NCI-H1417 (cell line): Measurements from ENCODE around the gene KCNIP3.
"Not testable (repeated sequence)": the region's sequence is repeated elsewhere in the genome, so short reads cannot be mapped to it uniquely, and the experiment has no call there.

Experiments used
- DNase-seq, 3 experiments: peaks; one replicate each; lab custom pipeline; 2025; lab: John Stamatoyannopoulos, UW

Gene KCNIP3

DNA sequence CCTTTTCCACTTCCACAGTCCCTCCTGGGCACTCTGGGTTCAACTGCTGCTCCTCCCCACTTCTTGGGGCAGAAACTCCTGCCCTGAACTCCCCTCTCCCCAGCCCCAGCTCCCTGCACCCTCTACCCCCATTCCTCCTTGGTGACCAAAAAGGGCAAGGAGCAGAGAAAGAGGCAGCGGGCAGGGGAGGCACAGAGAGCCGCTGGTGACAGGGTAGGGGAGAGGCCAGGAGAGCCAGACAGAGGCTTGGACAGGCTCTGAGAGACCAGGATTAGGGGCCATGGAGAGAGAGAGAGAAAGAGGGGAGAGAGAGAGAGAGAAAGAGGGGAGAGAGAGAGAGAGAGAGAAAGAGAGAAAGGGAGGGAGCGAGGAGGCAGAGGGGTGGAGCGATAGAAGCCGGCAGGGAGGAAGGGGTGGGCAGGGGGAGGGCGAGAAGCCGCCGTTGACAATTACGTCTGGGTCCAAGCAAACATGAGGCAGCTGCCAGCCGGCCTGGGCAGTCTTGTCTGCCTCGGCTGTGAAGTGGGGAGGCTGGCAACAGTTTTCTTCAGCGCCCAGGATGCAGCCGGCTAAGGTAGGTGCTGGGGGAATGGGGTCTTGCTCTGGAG is at the start of gene KCNIP3:
KCNIP3 (plus strand) TSS at position 468 of the 608 bp plus-strand sequence; CDS start at position 560, 92 bp downstream.
- DNase-seq, result peak; percentile 13 to 88 (median 80)

DNA sequence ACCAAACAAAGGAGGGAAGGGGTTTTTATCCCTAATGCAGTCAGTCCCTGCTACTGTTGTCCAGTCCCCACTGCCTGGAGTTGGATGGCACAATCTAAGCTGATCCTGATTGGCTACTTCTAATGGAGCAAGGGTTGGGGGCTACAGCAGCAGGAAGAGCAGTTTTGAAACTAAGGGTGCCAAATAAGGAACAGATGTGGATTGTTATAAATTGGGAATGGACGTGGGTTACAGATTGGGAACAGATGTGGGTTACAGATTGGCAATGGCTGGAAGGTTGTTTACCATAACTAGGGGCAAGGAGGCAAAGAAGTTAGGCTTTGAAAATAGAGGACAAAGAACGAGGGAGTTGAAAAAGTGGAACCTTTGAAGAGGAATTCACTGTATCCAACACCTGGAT is 38.9 kb upstream of the KCNIP3 start:
- DNase-seq, result no peak

DNA sequence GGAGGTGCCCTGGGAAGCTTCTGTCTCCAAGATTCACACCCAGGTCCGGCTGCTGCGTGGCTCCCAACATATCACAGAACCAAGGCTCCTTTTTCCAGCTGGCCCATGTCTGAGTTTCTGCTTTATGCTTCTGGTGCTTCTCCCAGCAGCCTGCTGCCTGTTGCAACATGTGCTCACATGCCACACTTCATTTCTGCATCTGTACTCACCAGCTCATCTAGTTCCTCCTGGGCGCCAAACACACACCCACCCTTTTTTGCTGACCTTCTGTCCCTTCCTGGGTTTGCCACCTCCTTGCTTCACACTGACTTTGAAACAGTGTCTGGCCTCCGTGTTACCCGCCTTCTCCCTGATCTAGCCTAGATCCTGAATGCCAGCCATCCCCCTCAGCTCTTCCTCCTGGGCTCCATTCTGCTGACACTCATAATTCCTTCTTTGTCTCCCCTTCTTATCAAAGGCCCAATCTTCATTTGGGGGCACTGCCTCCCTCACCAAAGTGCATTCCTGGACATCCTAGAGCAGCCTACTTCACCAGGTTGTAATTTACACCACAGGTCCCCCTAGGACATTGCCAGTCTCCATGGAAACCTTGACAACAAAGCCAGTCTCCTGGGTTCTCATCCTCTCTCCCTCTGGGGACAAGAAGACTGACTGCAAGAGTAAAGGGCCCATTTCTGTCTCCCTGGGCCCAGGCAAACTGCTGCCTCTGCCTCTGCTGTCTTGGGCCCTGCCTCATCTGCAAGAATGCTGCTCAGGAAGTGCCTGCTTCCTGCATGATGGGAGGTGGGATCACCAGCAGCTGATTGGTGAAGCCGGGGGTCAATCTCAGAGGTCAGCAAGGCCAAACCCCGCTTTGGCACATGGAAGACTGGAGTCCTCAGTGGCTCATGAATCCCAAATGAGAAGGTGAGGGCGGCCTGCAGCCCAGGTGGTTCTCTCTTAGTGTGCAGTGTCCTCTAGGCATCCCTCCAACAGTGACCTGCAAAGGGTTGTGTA is 36.8 kb upstream of the KCNIP3 start:
- no peak for DNase-seq

DNA sequence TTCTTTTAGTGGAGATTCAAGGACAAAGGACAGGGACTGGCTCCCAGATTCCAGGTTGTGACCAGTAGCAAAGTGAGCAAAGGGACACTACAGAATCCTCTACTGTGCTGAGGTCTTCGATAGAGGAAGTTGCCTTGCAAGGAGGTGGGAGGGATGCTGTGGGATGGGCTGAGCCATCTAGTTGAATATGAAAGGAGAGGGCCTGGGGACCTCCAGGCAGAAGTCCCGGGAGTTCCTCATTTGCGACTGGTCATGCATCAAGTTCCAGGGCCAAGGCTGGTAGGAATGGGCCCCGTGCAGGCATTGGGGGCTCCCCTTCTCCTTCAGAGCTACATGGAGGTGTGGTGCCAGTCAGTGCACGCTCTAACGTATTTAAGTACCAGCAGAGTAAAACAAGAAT is 35.5 kb upstream of the KCNIP3 start:
- DNase-seq, result no peak

DNA sequence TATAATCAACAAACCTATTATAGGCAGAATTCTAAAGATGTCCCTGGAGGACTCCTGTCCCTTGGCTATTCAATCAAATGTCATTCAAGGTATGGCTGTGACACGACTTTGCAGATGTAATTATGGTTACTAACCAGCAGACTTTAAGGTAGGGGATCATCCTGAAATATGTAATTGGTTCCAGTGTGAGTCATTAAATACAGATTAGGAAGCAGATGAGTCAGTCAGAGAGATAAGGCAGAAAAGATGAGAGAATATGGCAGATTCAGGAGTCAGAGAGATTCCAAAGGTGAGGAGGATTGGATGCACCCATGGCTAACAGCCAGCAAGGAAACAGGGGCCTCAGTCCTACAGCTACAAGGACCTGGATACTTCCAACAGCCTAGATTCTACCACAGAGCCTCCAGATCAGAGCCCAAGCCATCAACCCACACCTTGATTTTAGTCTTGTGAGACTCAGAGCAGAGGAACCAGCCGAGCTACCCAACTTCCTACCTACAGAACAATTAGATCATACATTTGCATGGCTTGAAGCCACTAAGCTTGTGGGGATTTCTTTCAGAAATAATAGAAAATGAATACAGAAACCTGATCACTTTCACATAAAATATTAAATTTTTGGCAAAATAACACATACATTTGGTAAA is 34.1 kb upstream of the KCNIP3 start:
- DNase-seq, result no peak

DNA sequence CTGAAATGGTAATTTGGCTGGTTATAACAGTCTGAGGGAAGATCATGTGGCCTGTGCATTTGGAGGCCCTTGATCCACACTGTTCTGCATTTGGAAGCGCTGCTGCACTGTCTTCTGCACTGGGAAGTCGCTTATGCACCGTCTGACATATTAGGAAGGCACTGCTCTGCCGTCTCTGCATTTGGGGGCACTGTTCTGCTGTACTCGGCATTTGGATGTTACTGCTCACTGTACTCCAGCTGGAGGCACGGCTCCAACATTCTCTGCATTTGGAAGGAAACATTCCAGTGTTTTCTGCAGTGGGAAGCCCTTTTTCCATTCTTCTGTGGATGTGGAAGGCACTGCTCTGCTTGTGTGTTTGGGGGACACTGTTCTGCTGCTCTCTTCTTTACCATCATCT is 32.5 kb upstream of the KCNIP3 start:
- DNase-seq, result no peak

DNA sequence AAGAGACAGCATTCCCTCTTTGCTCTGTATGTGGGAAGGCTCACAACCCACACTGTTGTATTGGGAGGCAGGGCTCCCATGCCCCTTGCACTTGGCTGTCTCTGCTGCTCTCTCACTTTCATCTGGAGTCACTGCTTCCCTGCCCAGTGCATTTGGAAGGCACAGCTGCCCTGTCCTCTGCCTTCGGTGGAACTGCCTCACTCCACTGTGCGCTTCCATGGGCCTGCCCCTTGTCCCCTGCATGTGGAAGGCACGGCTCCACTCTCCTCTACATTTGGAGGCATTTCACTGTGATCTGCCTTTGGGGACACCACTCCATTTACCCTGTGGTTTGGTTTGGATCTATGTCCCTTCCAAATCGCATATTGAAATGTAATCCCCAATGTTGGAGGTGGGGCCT is 32.0 kb upstream of the KCNIP3 start:
- DNase-seq, result no peak

DNA sequence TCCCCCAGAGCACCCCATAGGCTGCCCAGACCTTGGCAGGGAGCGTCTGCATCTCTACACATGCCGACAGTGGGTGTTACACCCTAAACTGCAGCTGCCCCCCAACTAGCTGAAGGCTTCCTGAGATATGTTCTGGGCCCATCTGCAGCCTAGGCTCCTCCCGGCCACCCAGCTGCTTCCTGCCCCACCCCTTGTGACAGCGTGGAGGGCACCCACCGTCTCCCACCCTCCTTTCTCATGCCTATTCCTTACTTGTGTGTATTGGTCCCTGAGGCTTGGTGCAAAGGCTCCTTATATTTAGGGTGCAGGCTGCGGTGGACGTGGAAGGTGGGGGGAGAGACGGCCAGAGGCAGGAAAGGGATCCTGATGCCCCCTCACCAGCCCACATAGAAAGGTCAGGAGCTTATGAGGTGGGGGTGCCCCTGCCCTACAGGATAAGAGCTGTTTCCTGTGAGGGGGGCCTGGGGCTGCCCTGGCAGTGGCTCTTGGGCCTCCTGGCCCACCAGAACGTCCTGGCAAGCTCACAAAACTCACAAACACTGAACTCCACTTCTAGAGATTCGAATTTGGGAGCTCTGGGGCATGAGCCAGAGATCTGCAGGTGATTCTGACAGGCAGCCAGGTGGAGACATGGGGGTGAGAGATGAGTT is 30.2 kb upstream of the KCNIP3 start:
- DNase-seq, result no peak

DNA sequence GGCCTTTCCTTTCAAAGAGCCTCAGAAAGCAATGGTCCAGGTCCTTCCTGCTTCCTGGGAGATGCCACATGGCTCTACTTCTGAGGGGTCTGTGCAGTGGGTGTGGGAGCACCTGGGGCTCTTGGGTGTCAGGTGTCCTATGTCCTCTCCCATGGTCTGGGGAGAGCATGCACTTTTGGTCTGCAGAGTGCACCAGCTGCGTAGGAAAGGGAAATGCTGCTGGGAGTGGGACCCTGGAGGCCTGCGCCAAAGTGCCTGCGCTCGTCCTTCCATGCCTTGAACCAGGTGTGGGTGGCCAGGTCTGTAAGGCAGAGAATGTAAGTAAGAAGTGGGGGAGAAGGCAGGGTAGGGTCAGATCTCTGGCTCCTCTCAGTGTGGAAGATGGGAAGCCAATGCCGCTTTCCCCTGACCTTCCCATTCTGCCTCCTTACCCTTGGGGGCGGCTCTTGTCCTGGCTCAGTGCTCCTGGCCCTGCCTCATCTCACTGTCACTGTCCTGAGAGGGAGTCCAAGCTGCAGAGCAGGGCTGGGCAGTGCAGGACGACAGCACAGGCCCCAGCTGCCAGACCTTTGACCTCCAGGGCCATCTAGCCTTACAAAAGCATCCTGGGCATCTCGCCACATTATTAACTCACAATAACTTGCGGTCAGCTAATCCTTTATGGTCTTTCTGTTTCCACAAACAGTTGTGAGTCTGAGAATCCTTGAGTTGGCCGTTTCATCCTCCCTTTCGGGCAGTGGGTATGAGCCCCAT is 29.5 kb upstream of the KCNIP3 start:
- DNase-seq, result no peak

DNA sequence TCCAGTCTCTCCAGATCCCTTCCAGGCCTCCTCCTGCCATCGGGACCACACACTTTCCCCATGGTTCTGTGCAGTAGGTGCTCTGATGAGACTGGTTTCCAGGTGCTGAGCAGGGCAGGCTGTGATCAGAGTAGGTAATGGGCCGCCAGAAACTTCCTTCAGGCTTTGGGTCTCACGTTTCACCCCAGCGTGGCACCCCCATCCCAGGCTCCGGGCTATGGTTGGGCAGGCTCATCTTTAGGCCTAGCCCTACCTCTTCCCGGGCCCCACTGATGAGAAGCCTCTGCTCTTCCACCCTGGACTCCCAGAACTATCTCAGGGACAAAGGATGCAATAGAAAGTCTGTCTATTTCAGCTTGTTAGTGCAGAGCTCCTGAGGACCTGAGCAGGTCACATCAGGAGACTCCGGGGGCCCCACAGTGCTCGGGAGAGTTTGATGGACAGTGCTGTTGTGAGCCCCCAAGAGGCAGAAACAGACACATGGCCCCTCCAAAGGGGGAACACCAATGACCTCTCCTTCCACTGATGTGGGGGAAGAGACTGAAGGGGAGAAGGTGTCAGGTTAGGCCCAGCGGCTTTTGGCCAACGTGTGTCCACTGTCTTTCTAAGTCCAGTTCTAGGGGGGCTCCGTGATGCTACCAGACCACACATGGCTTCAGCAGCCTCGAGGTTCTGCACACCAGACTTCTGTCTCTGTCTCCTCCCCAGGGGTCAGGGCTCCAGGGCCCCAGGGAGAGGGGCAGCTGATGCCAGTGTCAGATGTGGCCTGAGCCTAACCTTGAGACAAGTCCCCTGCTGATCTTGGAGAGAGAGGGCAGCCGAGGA is 28.7 kb upstream of the KCNIP3 start:
- no peak for DNase-seq

DNA sequence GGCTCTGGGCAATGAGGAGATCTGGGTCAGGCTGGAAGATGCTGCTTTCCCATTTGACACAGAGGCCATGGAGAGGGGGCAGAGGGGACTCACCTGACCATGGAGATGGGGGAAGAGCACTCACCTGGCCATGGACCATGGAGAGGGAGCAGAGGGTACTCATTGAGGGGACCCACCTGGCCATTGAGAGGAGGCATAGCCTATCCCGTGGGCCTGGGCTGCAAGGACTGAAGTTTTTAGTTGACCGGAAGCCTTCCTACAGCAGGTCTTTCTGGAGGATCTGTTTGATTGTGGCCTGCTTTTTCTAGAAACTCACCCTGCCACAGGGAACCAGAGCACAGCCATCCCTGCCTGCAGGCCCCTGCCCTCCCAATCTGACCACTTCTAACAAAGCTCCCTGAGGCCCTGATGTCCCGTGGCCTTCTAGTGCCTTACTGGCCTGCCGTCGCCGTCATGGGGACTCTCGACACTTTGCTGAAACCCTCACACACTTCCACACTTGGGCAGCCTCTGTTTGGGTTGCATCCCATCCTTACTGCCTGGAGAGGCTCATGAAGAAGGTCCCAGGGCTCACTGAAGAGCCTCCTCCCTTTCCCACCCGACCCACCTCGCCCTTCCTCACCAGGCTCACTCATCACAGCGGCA is 28.0 kb upstream of the KCNIP3 start:
- DNase-seq, result no peak

DNA sequence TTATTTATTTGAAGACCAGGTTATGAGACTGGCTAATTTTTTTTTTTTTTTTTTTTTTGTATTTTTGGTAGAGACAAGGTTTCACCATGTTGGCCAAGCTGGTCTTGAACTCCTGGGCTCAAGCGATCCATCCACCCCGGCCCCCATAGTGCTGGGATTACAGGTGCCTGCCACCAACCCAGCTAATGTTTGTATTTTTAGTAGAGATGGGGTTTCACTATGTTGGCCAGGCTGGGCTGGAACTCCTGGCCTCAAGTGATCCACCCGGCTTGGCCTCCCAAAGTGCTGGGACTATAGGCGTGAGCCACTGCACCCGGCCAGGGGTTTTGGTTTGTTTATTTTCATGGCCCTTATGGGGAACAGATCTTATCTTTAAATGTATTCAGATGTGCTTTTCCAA is 27.4 kb upstream of the KCNIP3 start:
- not testable (repeated sequence) for DNase-seq

DNA sequence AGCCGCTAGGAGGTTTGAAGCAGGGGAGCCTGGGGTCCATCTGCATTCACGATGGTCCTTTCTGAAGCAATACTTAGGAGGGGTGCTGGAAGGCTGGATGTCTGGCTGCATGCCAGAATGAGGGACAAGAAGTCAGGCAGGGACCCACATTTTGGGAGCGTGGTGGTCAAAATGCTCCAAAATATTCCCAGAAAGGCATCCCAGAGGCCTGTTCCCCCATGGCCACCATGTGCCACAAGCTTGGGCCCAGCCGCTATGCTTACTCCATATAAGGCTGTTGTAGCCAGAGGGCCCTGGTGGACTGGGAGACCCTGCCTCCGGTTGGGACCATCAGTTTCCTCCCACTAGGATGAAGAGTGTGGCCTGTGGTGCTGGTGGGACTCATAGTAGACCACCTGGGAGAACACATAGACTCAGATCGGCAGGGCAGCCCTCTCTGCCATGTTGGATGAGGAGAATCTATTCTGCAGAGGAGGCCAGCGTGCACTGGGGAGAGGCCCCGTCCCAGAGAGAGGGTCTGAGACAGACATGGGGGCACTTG is 26.5 kb upstream of the KCNIP3 start:
- no peak for DNase-seq

DNA sequence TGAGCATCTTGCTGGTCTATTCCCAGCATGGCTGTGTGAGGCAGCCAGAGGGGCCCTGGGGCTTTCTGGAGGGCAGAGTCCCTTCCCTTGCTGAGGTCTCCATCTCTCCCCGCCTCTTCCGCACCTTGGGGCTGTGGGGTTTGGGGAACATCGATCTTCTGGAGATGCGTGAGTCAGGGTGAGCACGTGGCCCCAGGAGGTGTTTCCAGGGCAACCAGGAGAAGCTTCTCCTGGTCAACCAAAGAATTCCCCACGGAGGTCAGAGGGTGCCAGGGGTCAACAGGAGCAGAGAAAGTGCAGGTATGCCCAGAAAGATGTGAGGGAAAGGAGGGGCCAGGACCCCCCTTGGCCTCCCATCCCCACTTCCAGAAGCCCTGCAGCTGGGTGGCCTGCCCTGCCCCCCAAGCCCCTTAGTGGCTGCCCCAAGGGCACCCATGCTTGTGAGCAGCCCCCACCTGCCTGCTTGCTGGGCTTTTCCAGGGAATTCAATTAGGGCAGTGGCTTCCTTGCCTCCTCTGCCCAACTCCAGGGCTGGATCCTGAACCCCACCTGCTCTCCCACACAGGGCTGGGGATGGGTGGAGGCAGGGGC is 25.7 kb upstream of the KCNIP3 start:
- DNase-seq, result no peak

DNA sequence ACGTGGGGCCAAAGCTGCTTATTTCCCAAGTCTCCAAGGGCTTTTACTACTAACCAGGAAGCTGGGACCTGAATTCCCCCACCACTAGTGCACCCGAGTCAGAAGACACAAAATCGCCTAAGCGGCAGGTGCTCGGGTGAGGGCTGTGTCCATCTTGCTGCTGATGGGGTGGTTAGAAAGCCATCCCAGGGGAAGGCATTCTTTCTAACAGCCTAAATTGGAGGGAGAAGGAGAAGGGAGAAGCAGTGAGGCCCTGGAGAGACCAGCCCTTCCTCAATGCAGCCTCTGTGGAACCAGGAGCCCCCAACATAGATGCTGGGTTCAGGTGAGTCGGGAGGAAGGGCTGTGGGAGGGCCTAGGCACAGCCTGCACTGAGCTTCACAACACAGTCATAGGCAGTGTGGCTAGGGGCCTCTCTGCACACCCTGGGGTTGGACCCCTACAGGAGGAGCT is 24.8 kb upstream of the KCNIP3 start:
- no peak for DNase-seq

DNA sequence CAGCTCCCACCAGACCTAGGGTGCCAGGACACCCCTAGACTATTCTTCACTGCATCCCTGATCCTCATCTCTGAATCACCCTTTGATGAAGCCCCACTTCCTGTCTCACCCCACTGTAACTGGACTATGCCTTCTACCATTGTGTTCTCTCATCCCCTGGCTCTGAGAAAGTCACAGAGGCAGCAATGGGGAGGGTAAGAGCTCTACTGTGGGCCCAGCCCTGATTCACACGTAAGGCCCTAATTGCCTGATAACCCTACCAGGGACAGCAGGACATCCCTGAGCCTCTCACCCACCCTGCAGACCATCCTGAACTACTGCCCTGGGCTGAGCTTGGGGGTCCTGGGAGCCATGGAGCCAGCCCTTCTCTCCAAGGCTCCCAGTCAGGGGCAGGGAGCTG is 24.4 kb upstream of the KCNIP3 start:
- DNase-seq, result no peak

DNA sequence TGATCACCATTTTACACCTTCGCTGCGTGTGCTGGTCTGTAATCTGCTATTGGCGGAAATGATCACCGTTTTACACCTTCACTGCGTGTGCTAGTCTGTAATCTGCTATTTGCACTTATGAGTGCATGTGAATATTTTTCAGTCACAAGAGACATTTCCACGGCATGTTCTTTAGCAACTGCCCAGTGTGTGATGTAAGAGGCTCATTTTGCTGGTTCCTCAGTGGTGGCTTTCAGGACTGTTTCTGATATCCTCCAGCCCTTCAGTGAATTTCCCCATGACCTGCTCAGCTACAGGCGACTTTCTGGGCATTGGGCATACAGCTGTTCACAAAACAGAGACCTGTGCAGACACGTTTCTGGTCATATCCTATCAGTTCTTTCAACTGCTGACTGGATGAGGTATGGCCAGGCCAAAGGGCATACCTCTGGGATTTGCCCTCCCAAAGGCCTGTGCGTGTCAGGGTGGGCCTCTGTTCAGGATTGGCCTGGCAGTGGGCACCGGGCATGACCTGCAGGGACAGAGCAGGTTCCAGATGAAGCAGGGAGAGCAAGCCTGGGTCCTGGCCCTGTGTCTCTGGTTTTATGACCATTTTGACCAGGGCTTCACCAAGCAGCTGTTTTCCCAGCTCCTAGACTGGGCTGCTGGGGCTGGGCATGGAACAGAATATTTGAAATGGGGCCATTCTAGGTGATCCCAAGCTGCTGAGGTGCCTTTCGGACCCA is 23.4 kb upstream of the KCNIP3 start:
- DNase-seq, result no peak

DNA sequence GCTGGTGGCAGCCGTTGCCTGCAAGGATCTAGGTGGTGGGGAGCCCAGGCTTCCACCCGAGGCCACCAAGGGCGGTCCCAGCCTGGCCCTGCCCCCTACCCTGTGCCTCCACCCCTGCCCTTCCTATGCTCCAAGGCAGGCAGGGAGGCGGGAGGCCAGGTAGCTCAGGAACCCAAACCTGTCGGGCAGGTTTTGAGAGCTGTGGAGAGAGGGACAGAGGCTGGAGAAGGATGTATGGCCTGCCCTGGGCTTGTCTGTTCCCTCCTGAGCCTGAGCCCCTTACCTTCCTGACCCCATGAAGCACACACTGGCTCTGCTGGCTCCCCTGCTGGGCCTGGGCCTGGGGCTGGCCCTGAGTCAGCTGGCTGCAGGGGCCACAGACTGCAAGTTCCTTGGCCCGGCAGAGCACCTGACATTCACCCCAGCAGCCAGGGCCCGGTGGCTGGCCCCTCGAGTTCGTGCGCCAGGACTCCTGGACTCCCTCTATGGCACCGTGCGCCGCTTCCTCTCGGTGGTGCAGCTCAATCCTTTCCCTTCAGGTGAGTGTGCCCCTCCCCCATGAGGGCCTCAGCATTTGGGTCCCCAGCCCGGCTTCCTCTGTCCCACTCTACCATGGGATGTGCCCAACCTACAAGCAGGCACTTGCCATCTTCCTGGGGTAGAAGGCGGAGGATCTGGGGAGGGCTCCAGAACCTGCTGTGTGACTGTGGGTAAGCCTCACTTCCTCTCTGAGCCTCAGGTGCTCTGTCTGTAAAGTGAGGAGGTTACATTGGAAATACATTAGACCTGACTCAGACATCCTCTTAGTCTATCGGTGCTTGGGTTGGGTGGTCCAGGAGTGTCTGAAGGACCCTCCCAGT is 22.6 kb upstream of the KCNIP3 start, which contains the start of gene PROM2:
PROM2 (plus strand) TSS at position 159 of the 860 bp plus-strand sequence; CDS start at position 296, 137 bp downstream.
- DNase-seq, result peak in 2 of 3 experiments; percentile 65 to 80
